Right ventricle myocardium inferior (tissue), 1 donor: ENCODE results near the gene RRBP1. TPM values are rescaled to one million over a fixed set of nuclear protein-coding genes. Genes with fewer than 3 reads are reported as not detected.

Experiments used
- ATAC-seq: fragments of 200-7000 bp; cut with Tn5 transposase; one replicate; pipeline ENCODE4 v1.9.1; 2020; ENCODE audit warnings: mild to moderate bottlenecking, moderate library complexity
- DNase-seq: peaks from one replicate; pipeline ENCODE4 v3.0.0; 2021; ENCODE audit errors: missing footprints
- intact Hi-C: fragments of 100-400 bp; cut with DNase I; formaldehyde crosslinking; loops from one replicate; pipeline ENCODE4 v1.11.0; 2022
- total RNA-seq: library from RNA; stranded (reverse); fragmentation: NEBNext Ultra II Directional; extraction: Animal tissue kit (Norgen Biotek cat#: 25700); gene quantifications from one replicate; pipeline ENCODE4 v1.2.1, GENCODE V29; 2021
- donor health status: DM: no; HTN: yes; CAD: no; lungs with severe emphysema.

RRBP1 gene
- total RNA-seq, 1 donor from 2014 or later: 38.5 TPM

DNA sequence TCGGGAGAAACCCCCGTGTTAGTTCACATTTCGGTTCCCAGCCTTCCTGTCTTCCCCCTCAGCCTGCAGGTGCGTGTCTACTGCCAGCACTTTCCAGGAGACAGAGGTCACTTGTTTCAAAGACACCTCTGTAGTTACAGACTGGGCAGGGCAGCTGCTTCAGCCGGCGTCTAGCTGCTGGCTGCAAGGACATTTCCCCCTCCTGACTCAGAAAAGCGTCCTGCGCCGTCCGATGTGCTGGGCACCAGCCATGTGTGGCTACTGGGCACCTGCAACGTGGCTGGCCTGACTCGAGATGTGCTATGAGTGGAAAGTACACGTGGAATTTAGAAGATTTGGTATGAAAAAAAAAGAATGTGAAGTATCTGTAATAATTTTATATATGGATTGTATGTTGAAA is 37.6 kb downstream of the RRBP1 start:
- DNase-seq (peak; percentile 58), ATAC-seq (peak; percentile 22)
- intact Hi-C loops: no loop called here

DNA sequence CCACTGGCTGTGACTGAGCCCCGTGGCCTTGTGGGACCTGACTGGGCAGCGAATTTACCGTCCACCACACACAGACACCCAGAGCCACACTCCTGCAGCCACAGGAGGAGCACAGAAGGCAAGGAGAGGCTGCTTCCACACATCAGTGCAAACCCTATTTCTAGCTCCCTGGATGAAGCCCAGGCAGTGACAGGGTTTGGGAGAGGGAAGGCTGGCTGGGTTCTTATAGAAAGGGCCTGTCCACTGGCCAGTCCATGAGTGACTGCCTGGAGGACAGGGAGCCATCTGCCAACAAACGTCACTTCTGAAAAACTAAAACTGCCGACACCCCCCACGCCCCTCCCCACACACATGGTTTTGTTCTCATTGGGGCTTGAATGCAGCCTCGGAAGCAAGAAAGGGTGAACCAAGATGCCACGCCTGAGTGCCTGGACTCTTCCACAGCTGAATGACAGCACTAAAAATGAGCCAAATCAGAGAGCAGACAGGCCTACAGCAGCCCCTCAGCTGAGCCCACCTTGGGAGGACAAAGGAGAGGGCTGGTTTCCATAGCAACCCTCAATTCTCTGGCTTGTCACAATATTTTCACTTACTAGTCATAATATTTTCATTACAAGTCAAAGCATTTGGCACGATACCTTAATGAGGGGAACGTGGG is 38.4 kb downstream of the RRBP1 start:
- intact Hi-C loops: no loop called here
- no peak for ATAC-seq
- no peak for DNase-seq

- peak; percentile 45 for DNase-seq
Observed at GRCh38 chr20:17642404-17643269, 39.4 kb downstream of the RRBP1 start.

GRCh38 chr20:17641993-17642392 is 40.0 kb downstream of the RRBP1 start:
- DNase-seq: peak; percentile 55
- intact Hi-C loops: no loop called here
- no peak for ATAC-seq

More at GRCh38 chr20:17642404-17643269, 39.4 kb downstream of the RRBP1 start:
- ATAC-seq: no peak
- intact Hi-C loops: no loop called here

GRCh38 chr20:17641520-17641964 is 40.5 kb downstream of the RRBP1 start:
- peak; percentile 35 for ATAC-seq
- peak; percentile 27 for DNase-seq
- intact Hi-C loops: no loop called here

GRCh38 chr20:17640875-17641378 is 41.1 kb downstream of the RRBP1 start:
- no peak for ATAC-seq
- peak; percentile 69 for DNase-seq
- intact Hi-C loops: no loop called here

DNA sequence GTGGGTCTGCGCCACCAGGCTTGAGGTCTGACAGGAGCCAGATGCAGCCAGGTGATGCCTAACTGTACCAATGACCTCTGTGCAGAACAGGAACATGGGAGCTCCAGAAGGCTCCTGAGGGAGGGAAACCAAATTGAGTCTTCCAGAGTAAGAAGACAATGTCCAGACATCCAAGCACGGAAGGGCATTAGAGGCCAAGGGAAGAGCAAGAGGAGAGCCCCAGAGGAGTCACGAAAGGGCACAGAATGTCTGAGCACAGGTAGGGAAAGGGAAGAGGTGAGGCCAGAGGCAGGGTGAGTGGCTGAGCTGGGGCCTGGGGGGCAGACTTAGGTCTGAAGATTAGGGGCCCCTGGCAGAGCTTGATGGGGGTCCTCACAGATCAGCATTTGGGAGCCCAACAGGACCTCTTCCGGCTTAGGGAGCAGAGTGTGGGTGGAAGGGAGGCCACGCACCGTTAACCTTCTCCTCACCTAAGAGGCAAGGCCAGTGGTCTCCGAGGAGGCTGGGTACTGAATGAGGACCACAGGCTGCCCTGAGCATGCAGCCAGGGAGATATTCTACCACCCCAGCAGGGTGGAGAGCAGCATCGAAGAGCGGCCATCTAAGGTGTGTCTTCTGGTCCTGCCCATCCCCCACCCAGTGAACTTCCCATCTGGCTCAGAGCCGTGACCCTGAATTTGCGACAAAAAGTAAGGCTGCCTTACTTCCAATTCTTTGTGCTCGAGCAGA is 41.7 kb downstream of the RRBP1 start:
- ATAC-seq: no peak
- intact Hi-C loops: no loop called here
- peak; percentile 32 for DNase-seq

GRCh38 chr20:17638835-17639407 is 43.1 kb downstream of the RRBP1 start:
- peak; percentile 22 for DNase-seq
- intact Hi-C loops: no loop called here
- no peak for ATAC-seq

- intact Hi-C loops: no loop called here
- no peak for DNase-seq
- no peak for ATAC-seq
Observed at GRCh38 chr20:17637985-17638640, 43.9 kb downstream of the RRBP1 start.

- intact Hi-C loops: no loop called here
- DNase-seq (no peak), ATAC-seq (no peak)
Observed at GRCh38 chr20:17637413-17637780, 44.6 kb downstream of the RRBP1 start.

GRCh38 chr20:17636523-17637412 is 45.3 kb downstream of the RRBP1 start:
- peak; percentile 8 for ATAC-seq
- intact Hi-C loops: no loop called here
- no peak for DNase-seq

- intact Hi-C loops: no loop called here
- no peak for DNase-seq
- peak; percentile 46 for ATAC-seq
Observed at GRCh38 chr20:17635332-17636244, 46.5 kb downstream of the RRBP1 start.

DNA sequence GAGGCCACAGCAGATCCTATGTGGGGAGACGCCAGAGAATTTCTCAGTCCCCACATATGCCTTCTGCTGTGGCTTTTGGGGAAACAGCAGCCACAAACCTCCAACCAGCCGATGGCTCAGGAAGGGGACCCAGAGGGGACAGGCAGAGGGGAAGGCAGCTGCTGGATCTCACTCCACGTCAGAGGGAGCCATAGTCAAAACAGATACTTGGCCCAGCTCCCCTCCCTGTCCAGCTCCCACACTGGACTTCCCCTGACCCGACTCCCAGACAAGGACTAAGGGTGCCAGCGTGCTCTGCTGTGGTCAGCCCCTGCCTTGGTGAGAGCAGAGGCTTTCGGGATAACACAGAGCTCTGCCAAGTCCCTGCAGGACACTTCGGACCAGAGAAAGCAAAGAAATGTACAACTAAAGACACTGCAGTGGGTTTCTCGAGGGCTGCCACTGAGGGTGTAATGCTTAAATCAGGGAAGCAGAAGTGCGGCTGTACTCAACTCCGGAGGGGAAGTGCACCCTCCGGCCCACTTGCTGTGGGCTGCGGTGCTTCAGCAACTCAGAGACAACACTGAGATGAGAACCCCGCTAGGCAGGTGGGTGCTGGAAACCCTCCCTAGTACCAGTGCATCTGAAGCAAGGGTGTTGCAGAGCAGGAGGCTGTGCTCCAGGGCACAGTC is 47.2 kb downstream of the RRBP1 start:
- ATAC-seq (peak; percentile 76), DNase-seq (peak; percentile 77)
- intact Hi-C loops: no loop called here

DNA sequence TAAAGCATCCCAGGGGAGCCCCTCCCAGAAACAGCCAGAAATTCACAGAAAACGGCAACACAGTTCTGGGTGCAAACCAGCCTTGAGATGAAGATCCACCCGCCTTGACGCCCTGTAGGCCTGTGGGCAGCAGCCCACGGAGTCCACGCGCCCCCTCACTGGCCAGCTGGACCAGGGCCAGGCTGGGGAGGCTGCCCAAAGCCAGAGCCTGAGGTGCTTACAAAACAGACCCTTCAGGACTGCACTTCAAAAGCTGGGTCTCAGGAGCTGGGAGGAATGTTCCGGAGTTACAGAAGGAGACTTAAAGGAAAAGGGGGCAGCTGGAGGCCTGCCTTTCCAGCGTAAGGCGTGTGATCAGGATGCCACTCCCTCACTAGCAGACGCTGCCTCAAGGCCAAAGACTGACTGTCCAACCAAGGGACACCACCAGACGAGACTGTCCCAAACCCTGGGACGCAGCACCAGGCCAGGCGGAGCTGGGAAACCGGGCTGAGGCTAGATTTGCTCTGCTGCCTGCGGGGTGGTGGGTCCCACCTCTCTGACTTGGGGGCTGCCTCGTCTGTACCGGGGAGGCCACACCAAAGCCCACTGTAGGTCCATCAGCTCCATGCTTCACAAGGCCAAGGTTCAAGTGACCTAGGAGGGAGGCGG is 48.1 kb downstream of the RRBP1 start:
- intact Hi-C loops: no loop called here

DNA sequence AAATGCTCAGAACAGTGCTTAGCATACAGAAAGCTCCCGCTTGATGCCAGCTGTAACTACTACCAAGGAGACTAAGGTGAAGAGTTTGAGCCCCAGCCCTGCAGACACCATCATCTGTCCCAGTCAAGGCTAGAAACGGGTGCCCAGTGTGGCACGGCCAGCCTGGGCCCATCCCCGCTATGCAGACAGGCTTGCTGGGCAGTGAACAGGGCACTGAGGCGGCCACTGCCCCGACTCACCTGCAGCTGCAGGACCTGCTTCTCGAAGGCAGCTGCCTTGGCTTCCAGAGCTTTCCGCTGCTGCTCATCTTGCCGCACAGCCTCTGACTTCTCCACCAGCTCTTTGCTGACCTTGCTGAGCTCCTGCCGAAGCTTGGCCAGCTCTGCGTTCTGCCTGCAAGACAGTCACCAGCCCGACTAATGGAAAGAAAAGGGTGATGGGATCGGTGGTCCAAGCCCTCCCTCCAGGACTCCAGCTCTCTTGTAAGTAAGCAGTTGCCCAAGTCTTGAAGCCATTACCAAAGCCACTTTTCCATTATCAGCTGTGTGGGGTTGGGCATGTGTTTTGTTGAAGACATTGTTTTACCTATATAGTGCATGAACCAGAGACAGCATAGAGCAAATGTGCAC is 48.7 kb downstream of the RRBP1 start:
- intact Hi-C loops: no loop called here
- ATAC-seq (no peak), DNase-seq (peak; percentile 48)

More for the DNA sequence above, 48.1 kb downstream of the RRBP1 start:
- ATAC-seq: no peak
- DNase-seq: peak; percentile 44
